ENCODE measurements around the gene GPER1.
"Not testable (repeated sequence)": the region's sequence is repeated elsewhere in the genome, so short reads cannot be mapped to it uniquely, and the experiment has no call there.

Gene GPER1

GRCh38 chr7:1071731-1072254 is 16.1 kb upstream of the GPER1 start:
- DNase-seq = no peak

- no peak for DNase-seq
Measured at GRCh38 chr7:1073142-1073977, 14.6 kb upstream of the GPER1 start.

- not testable (repeated sequence) for DNase-seq
Measured at GRCh38 chr7:1074018-1074417, 13.9 kb upstream of the GPER1 start.

GRCh38 chr7:1074593-1075431 is 13.1 kb upstream of the GPER1 start:
- no peak for DNase-seq

GRCh38 chr7:1076184-1077072 is 11.5 kb upstream of the GPER1 start:
- DNase-seq = no peak

- DNase-seq = no peak
Measured at GRCh38 chr7:1078519-1078918, 9.4 kb upstream of the GPER1 start.

GRCh38 chr7:1078985-1079384 is 8.9 kb upstream of the GPER1 start:
- DNase-seq = no peak

GRCh38 chr7:1079546-1079945 is 8.4 kb upstream of the GPER1 start:
- no peak for DNase-seq

- no peak for DNase-seq
Measured at GRCh38 chr7:1080252-1080920, 7.5 kb upstream of the GPER1 start.

- DNase-seq = no peak
Measured at GRCh38 chr7:1080921-1081255, 7.0 kb upstream of the GPER1 start.

- no peak for DNase-seq
Measured at GRCh38 chr7:1081336-1081735, 6.6 kb upstream of the GPER1 start.

GRCh38 chr7:1081931-1082401 is 5.9 kb upstream of the GPER1 start:
- no peak for DNase-seq

- no peak for DNase-seq
Measured at GRCh38 chr7:1083729-1084657, 3.9 kb upstream of the GPER1 start.

GRCh38 chr7:1085266-1085665 is 2.6 kb upstream of the GPER1 start:
- DNase-seq = no peak

GRCh38 chr7:1085910-1086421 is 1.9 kb upstream of the GPER1 start:
- DNase-seq = no peak

GRCh38 chr7:1086588-1087464 is 1.1 kb upstream of the GPER1 start:
- DNase-seq = no peak

- DNase-seq = no peak
Measured at GRCh38 chr7:1087465-1087814, 473 bp upstream of the GPER1 start.

GRCh38 chr7:1090236-1090635 is 2.3 kb downstream of the GPER1 start:
- no peak for DNase-seq

GRCh38 chr7:1090686-1091643 is 3.1 kb downstream of the GPER1 start:
- no peak for DNase-seq

Measured in DMS 273 treated with DMSO at 0.1 percent for 48 hours (cell line).